Measurements from ENCODE around the gene MAGEA4.

- TF ChIP-seq CTCF (IDR thresholded peaks at IDR 0.05): no peak
- no peak for TF ChIP-seq POLR2A (IDR thresholded peaks at IDR 0.05)
- TF ChIP-seq POLR2AphosphoS5 (IDR thresholded peaks at IDR 0.05): no peak
Measured at GRCh38 chrX:151966236-151966635, 53.5 kb downstream of the MAGEA4 start.
